HepG2 (cell line): ENCODE data around the gene NFIC. TPM values are rescaled to one million over a fixed set of nuclear protein-coding genes. Genes with fewer than 3 reads are reported as not detected.

Experiments
- ATF2 ChIP-seq: sonication (generic); formaldehyde crosslinking; IDR thresholded peaks from 2 replicates; pipeline ENCODE4 v1.4.0; 2020; ENCODE audit warnings: missing genetic modification reagents
- DPF2 ChIP-seq: sonication (generic); formaldehyde crosslinking; IDR thresholded peaks from 2 replicates; pipeline ENCODE4 v1.4.0; 2020; ENCODE audit warnings: mild to moderate bottlenecking, low read depth, missing genetic modification reagents, borderline replicate concordance
- DR1 ChIP-seq: sonication (generic); formaldehyde crosslinking; IDR thresholded peaks from 2 replicates; pipeline ENCODE4 v1.8.0; 2021; ENCODE audit warnings: mild to moderate bottlenecking, missing genetic modification reagents, inconsistent platforms
- HOXA9 ChIP-seq: sonication (generic); formaldehyde crosslinking; IDR thresholded peaks from 2 replicates; pipeline ENCODE4 v1.8.1; 2022; ENCODE audit warnings: missing genetic modification reagents, mild to moderate bottlenecking, moderate library complexity, borderline replicate concordance
- KAT7 ChIP-seq: IDR thresholded peaks from 2 replicates; pipeline ENCODE4 v1.6.1; 2018; ENCODE audit warnings: borderline replicate concordance, missing compliant biosample characterization
- KIAA2018 ChIP-seq: sonication (generic); formaldehyde crosslinking; IDR thresholded peaks from 2 replicates; pipeline ENCODE4 v1.5.0; 2020; ENCODE audit warnings: mild to moderate bottlenecking, missing genetic modification reagents, borderline replicate concordance
- MTF1 ChIP-seq: sonication (generic); formaldehyde crosslinking; IDR thresholded peaks from 2 replicates; pipeline ENCODE4 v1.5.0; 2020; ENCODE audit warnings: missing genetic modification reagents
- SAFB2 ChIP-seq: sonication (generic); formaldehyde crosslinking; IDR thresholded peaks from 2 replicates; pipeline ENCODE4 v1.5.1; 2020; ENCODE audit warnings: missing genetic modification reagents, low read depth, mild to moderate bottlenecking, borderline replicate concordance
- SMC3 ChIP-seq: IDR thresholded peaks from 2 replicates; pipeline ENCODE4 v1.6.1; 2011; ENCODE audit warnings: low read length, improper control_type of control experiment
- STAT5B ChIP-seq: sonication (generic); formaldehyde crosslinking; IDR thresholded peaks from 2 replicates; pipeline ENCODE4 v1.4.0; 2020; ENCODE audit warnings: missing genetic modification reagents
- ZFAT ChIP-seq: sonication (generic); formaldehyde crosslinking; conservative IDR thresholded peaks from 2 replicates; pipeline ENCODE4 v1.8.1; 2023; ENCODE audit warnings: missing genetic modification reagents, inconsistent platforms
- ZNF235 ChIP-seq: sonication (generic); formaldehyde crosslinking; IDR thresholded peaks from 2 replicates; pipeline ENCODE4 v1.8.1; 2023; ENCODE audit warnings: mild to moderate bottlenecking, missing genetic modification reagents, borderline replicate concordance
- ZNF556 ChIP-seq: sonication (generic); formaldehyde crosslinking; IDR thresholded peaks from 2 replicates; pipeline ENCODE4 v1.4.0; 2020; ENCODE audit warnings: mild to moderate bottlenecking, missing genetic modification reagents, borderline replicate concordance
- ZNF839 ChIP-seq: sonication (generic); formaldehyde crosslinking; IDR thresholded peaks from 2 replicates; pipeline ENCODE4 v1.4.0; 2020; ENCODE audit warnings: missing genetic modification reagents, mild to moderate bottlenecking, borderline replicate concordance
- polyA plus RNA-seq, 8 experiments: library from polyadenylated mRNA; depleted of rRNA in 3 of 8; stranded (reverse) in 7 of 8; unstranded in 1 of 8; fragments of >200 nt; fragmentation: Illumina TruSeq in 4 of 8; extraction: Trizol in 4 of 8; gene quantifications; 2 replicates each; pipeline versions ENCODE4 v1.2.1 to v1.2.3, GENCODE V29; 2011 to 2016; ENCODE audit warnings: low read depth in 4 of 8, missing spikeins in 1 of 8, mixed read lengths in 1 of 8; ENCODE audit not compliant: insufficient read depth in 1 of 8
- total RNA-seq, 5 experiments: library from RNA; depleted of rRNA; stranded (reverse); fragments of >200 nt; fragmentation: Illumina TruSeq; extraction: Trizol; gene quantifications; 2 replicates each; pipeline ENCODE4 v1.2.3, GENCODE V29; 2016; ENCODE audit warnings: low read depth in 1 of 5
- TF ChIP-seq, protein P1 (sequence below): sonication (generic); formaldehyde crosslinking; IDR thresholded peaks from 2 replicates; pipeline ENCODE4 v1.5.1; 2020; ENCODE audit warnings: mild to moderate bottlenecking, missing genetic modification reagents, borderline replicate concordance

Gene NFIC
- total and polyA plus RNA-seq, 2 of the 13 experiments (the other 11 are each of a cell fraction or from before 2014, with no cell fraction given) = 1.3 to 2.5 TPM

DNA sequence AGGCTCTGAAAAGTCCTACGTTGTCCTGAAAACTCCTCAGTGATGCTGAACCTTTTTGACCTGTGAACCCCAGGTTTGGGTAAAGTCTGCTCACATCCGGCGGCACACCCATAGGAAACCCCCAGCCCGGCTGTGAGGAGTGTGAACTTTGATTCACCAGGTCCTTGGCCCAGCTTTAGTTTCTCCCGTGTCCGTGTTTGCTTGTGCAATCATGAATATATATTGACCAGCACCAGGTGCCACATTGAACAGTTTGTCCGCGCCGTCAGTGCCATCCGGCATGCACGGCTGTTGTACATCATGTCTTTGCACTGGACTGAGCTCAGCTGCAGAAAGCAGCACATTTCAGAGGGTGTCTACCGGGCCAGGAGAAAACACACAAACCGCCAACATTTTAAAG lies 45.3 kb downstream of the NFIC start (continued):
- TF ChIP-seq ATF2 (CRISPR knock-in tag) (no peak), SAFB2 (CRISPR knock-in tag) (no peak), ZNF839 (CRISPR knock-in tag) (no peak), DR1 (CRISPR knock-in tag) (no peak), HOXA9 (CRISPR knock-in tag) (no peak), ZNF235 (no peak), STAT5B (CRISPR knock-in tag) (no peak), DPF2 (CRISPR knock-in tag) (peak; percentile 65; the same call in 1 of the 2 replicates), ZNF556 (no peak), KAT7 (CRISPR knock-in tag) (no peak), KIAA2018 (CRISPR knock-in tag) (no peak), SMC3 (0 out of 2 replicates have a peak, but pooled peaks have one; percentile 1), ZFAT (no peak), MTF1 (CRISPR knock-in tag) (no peak)
- TF ChIP-seq, protein P1, sequence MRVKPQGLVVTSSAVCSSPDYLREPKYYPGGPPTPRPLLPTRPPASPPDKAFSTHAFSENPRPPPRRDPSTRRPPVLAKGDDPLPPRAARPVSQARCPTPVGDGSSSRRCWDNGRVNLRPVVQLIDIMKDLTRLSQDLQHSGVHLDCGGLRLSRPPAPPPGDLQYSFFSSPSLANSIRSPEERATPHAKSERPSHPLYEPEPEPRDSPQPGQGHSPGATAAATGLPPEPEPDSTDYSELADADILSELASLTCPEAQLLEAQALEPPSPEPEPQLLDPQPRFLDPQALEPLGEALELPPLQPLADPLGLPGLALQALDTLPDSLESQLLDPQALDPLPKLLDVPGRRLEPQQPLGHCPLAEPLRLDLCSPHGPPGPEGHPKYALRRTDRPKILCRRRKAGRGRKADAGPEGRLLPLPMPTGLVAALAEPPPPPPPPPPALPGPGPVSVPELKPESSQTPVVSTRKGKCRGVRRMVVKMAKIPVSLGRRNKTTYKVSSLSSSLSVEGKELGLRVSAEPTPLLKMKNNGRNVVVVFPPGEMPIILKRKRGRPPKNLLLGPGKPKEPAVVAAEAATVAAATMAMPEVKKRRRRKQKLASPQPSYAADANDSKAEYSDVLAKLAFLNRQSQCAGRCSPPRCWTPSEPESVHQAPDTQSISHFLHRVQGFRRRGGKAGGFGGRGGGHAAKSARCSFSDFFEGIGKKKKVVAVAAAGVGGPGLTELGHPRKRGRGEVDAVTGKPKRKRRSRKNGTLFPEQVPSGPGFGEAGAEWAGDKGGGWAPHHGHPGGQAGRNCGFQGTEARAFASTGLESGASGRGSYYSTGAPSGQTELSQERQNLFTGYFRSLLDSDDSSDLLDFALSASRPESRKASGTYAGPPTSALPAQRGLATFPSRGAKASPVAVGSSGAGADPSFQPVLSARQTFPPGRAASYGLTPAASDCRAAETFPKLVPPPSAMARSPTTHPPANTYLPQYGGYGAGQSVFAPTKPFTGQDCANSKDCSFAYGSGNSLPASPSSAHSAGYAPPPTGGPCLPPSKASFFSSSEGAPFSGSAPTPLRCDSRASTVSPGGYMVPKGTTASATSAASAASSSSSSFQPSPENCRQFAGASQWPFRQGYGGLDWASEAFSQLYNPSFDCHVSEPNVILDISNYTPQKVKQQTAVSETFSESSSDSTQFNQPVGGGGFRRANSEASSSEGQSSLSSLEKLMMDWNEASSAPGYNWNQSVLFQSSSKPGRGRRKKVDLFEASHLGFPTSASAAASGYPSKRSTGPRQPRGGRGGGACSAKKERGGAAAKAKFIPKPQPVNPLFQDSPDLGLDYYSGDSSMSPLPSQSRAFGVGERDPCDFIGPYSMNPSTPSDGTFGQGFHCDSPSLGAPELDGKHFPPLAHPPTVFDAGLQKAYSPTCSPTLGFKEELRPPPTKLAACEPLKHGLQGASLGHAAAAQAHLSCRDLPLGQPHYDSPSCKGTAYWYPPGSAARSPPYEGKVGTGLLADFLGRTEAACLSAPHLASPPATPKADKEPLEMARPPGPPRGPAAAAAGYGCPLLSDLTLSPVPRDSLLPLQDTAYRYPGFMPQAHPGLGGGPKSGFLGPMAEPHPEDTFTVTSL (CRISPR knock-in tag) = no peak; the same call in 1 of the 2 replicates
